ENCODE measurements around the gene ADA.

The ADA gene

DNA sequence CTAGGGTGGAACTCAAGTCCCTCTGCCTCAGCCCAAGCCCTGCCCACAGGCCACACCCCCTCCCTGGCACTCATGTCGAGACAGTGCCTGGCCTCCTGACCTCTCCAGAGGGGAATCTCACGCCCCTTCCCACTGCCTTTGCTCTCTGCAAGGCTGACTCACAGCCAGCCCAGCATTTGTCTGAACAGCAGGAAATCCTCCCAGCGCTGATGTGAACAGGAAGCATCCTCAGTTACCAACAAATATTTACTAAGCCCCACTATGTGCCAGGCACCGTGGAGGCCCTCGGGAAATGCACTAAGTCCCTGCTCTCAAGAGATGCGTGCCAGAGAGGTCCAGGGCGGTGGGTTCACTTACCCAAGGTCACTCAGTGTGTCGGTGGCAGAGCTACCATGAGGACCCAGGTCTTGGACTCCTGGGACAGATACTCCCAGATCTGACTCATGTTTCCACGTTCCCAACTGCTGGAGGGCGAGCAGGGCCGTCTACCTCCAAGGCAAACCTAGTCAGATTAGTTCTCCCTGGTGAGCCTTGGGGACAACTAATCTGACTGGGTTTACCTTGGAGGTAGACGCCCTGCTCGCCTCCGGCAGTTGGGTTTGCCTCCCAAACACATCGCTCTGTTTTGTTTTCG, 7.8 kb downstream of the ADA start:
- no peak for DNase-seq

GRCh38 chr20:44643154-44643519, 8.4 kb downstream of the ADA start:
- no peak for DNase-seq

GRCh38 chr20:44642203-44643153, 9.0 kb downstream of the ADA start:
- DNase-seq = no peak

DNA sequence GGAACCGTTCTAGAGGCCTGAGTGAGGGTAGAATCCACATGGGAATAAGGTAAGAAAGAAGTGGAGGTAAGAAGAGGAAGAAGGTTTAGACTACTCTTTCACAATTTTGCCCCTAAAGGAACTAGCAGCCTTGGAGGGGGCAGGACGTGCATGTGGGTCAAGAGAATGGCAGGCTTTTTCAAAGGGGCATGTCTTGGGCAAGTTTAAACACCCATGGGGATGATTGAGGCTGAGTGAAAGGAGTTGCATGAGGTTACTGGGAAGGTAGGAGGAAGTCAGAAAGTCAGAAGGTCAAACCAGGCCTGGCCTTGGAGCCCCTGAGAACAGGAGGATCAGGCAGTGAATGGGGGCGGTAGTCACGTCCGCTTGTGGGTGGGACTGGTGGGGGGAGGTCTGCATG, 10.2 kb downstream of the ADA start:
- DNase-seq = no peak

GRCh38 chr20:44640522-44640921, 11.0 kb downstream of the ADA start:
- no peak for DNase-seq

DNA sequence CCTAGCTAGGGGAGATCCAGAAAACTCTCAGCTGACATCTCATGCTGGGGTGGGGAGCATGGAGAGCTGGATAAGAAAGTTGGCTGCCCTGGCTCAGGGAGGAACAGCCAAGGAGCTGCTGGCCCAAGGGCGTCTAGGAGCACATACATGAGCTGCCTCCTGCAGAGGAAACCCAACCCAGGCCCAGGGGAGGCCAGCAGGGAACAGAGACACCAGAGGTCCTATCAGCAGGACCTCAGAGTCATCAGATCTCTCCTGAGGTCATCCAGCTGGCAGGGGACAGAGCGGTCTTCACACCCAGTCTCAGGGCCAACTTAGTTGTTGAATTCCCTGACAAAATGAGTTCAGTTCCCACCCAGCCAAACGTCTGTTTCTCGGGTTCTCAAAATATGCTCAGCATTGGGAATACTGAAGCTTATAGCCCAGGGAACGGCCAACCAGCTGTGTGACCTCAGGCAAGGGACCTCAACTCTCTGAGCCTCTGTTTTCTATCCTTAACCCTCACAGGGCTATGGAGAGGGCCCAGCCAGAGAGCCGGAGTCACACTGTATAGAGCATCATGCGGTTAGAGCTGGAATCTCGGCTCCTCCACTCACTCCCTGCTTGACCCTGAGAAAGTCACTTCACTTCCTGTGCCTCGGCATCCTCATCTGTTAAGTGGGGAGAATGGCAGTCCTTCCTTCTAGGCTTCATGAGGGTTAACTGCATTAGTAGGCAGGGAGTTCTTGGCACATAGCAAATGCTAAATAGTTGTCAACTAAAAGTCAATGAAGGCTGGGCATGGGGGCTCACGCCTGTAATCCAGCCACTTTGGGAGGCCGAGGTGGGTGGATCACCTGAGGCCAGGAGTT, 13.8 kb downstream of the ADA start:
- no peak for DNase-seq

DNA sequence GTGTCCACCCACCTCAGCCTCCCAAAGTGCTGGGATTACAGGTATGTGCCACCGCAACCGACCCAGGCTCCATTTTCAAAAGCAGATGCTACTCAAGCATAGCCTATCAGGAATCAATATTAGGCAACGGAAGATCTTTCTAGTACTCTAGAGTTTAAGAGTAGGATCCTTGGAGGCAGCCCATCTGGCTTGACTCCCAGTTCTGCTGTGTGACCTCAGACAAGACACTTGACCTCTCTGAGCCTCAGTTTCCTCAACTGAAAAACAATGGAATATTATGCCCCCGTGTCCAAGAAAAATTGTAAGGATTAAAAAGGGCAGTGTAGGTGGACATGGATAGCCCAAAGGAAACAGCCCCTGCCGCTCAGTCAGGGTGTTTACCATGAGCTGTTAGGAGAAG, 14.5 kb downstream of the ADA start:
- DNase-seq = no peak

GRCh38 chr20:44635877-44636276, 15.6 kb downstream of the ADA start:
- no peak for DNase-seq

DNA sequence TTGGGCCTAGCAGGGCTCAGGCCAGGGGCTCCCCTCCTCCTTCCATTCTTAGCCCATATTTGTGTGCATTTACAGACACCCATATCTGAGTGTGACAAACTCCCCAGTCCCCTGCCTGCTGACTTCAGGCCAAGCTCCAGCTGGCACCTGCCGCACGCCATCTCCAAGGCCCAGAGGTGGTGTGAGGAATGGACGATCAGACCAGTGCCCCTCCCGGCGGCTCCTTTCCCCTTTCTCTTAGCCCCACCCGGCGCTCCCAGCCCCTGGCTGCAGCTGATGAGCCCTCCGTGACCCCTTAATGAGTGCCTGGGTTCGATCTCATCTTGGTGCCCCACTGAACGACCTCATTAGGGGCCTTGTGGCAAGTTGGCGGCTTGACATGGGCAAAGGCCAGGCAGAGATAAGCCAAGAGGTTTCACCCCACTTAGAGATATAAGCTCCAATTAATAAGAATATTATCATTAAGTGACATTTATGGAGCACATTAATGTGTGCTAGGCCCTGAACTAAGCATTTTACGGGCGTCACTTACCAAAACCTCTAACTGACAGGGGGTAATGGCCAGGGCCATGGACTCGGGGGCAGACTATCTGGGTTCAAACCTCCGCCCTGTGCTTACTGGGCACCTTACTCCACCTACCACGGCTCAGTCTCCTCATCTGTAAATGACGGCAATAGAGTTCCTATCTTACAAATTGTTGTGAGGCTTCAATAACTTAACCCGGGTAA, 17.5 kb downstream of the ADA start:
- DNase-seq = no peak

DNA sequence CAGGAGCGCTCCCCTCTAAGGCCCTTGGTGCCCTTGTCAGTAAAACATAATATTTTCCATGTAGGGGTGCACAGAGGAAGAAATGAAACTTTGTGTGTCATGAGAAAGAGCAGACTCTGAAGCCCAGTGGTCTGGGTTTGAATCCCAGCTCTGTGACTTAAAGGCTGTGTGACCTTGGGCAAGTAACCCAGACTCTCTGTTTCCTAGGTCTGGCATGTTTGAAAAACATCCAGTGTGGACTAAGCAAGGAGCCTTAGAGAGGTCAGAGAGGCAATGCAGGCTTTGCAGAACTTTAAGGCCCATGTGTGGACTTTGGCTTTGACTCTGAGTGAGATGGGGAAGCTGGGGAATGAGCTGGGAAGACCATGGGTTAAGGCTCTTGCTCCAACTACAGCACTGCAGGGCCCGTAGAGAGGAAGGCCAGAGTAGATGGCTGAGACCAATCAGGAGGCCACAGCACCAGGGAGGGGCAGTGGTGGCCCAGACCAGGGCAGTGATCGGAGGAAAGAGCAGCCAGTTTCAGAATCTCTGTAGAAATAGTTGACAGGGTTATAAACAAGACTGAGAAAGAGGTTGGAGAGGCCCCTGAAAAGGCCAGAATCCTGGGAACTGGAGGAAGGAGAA, 18.2 kb downstream of the ADA start:
- DNase-seq = no peak

DNA sequence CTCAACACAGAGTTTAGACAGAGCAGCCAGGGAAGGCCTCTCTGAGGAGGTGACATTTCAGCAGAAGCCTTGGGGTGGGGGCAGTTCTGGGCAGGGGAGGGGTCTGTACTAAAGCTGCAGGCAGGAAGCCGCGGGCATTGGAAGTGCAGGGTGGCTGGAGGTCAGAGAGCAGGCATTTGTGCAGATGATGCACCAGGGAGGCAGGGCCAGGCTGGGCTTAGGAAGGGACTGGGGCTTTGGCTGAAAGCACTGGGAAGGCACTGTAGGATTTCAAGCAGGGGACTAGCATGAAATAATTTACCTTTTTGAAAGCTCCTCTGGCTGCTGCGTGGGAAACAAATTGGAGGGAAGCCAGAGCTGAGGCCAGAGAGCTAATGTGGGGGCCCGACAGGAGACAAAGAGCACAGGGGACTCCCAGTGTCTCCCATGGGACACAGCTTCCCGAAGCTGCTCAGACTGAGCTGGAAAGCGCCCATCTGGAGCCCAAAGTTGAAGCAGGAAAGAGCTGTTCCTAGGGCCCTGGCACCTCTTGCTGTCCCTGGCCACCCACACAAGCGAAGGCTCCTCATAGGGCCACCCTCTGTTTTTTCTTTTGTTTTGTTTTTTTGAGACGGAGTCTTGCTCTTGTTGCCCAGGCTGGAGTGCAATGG, 19.3 kb downstream of the ADA start:
- DNase-seq = no peak

DNA sequence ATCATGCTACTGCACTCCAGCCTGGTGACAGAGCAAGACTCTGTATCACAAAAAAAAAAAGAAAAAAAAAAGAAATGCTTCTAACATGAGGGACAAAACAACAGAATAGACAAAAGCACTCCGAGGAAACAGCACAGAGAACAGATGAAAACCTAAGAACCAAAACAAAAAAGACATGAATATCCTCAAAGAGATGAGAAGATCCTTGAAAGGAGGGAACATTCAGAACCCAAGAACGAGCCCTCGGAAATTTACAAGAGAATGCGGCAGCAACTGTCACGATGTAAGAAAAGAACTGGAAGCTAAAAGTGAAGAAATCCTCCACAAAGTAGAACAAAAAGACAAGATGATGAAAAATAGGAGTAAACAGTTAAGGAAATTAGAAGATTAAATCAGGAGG, 21.2 kb downstream of the ADA start:
- no peak for DNase-seq

DNA sequence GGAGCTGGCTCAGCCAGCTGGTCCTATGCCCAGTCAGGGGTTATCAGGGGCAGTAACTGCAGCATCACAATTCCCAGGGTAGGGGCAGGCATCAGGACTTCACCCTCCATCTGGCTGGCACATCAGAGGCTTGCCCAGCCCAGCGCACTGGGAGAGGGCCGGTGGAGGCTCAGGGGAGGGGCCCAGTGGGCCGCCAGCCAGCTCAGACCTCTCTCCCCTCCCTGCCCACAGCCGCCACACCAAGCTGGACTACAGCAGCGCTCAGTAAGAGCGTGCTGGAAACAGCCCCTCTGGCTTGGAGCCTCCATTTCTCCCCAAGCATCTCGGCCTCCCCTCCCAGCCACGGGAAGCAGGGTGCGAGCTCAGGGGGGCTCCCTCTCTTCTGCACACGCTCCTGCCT, 22.0 kb downstream of the ADA start:
- no peak for DNase-seq

GRCh38 chr20:44629017-44629385, 22.5 kb downstream of the ADA start:
- no peak for DNase-seq

- no peak for DNase-seq
Observed at GRCh38 chr20:44627364-44628010, 24.0 kb downstream of the ADA start.

DNA sequence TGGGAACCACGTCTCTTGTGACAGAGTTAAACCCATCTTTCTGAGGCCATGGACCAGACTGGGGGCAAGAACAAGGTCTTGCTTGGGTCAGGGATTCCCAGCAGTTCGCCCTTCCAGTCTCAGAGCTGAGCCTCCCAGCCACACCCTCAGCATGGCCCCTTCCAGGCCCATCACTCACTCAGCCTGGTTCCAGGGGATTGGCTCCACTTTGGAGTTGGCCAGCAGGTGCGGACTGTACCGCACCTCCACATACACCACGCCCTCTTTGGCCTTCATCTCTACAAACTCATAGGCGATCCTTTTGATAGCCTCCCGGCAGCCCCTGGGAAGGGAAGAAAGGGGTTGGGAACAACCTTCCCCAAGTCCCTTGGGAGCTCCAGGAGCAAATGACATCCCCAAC, 25.2 kb downstream of the ADA start:
- no peak for DNase-seq

- no peak for DNase-seq
Observed at GRCh38 chr20:44625361-44625760, 26.1 kb downstream of the ADA start.

GRCh38 chr20:44624743-44625271, 26.7 kb downstream of the ADA start:
- DNase-seq = no peak

DNA sequence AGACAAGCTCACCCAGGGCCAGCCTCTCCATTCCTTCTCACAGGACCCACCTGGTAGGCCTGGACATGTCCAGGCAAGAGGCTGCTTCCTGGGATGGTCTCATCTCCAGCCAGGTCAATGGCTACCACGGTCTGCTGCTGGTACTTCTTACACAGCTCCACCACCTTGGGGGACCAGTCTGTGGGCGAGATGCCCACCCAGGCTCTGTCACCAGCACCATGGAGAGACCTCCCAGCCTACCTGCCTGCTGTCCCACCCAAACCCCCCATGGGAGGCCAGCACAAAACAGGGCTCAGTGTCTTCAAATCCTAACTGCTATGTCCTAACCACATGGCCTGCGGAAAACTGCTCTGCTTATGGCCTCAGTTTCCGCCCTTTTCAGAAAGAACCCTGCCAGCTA, 27.3 kb downstream of the ADA start:
- DNase-seq = no peak

- no peak for DNase-seq
Observed at GRCh38 chr20:44622501-44623270, 28.8 kb downstream of the ADA start.

Measured in NCI-H1417 treated with DMSO at 0.1 percent for 48 hours (cell line).